GM21360 (cell line): ENCODE measurements around the gene PPP2R2C.

Experiments used
- ATAC-seq: cut with Tn5 transposase; IDR thresholded peaks from one replicate; pipeline ENCODE4 v1.9.1; 2021; ENCODE audit warnings: mild to moderate bottlenecking, moderate library complexity; ENCODE audit not compliant: unreplicated experiment

PPP2R2C gene

GRCh38 chr4:6368096-6368495 is 104.3 kb downstream of the PPP2R2C start:
- ATAC-seq, result no peak

- no peak for ATAC-seq
These were observed 105.0 kb downstream of the PPP2R2C start for GRCh38 chr4:6367371-6367851.

- no peak for ATAC-seq
These were observed 105.8 kb downstream of the PPP2R2C start for GRCh38 chr4:6366581-6366980.

- ATAC-seq, result no peak
These were observed 106.8 kb downstream of the PPP2R2C start for GRCh38 chr4:6365545-6366086.

GRCh38 chr4:6364581-6364980 is 107.8 kb downstream of the PPP2R2C start:
- ATAC-seq, result no peak

GRCh38 chr4:6364146-6364545 is 108.3 kb downstream of the PPP2R2C start:
- ATAC-seq, result no peak

GRCh38 chr4:6362896-6363295 is 109.5 kb downstream of the PPP2R2C start:
- no peak for ATAC-seq

GRCh38 chr4:6362243-6362885 is 110.0 kb downstream of the PPP2R2C start:
- ATAC-seq, result no peak

GRCh38 chr4:6361076-6361784 is 111.2 kb downstream of the PPP2R2C start:
- no peak for ATAC-seq

GRCh38 chr4:6360385-6360784 is 112.0 kb downstream of the PPP2R2C start:
- ATAC-seq, result no peak

GRCh38 chr4:6359536-6360308 is 112.7 kb downstream of the PPP2R2C start:
- no peak for ATAC-seq

- ATAC-seq, result no peak
These were observed 114.9 kb downstream of the PPP2R2C start for GRCh38 chr4:6357476-6357875.

GRCh38 chr4:6356076-6356560 is 116.3 kb downstream of the PPP2R2C start:
- no peak for ATAC-seq

- no peak for ATAC-seq
These were observed 117.4 kb downstream of the PPP2R2C start for GRCh38 chr4:6355052-6355451.

- ATAC-seq, result no peak
These were observed 117.8 kb downstream of the PPP2R2C start for GRCh38 chr4:6354626-6355025.

- ATAC-seq, result no peak
These were observed 118.3 kb downstream of the PPP2R2C start for GRCh38 chr4:6354119-6354518.

- no peak for ATAC-seq
These were observed 120.3 kb downstream of the PPP2R2C start for GRCh38 chr4:6352031-6352692.

- no peak for ATAC-seq
These were observed 121.0 kb downstream of the PPP2R2C start for GRCh38 chr4:6351246-6352000.

GRCh38 chr4:6350646-6351045 is 121.8 kb downstream of the PPP2R2C start:
- no peak for ATAC-seq
